Omental fat pad (tissue), 4 donors: ENCODE measurements around the gene MYL3. TPM values are rescaled to one million over a fixed set of nuclear protein-coding genes. Genes with fewer than 3 reads are reported as not detected.

Experiments used
- ATAC-seq: fragments of 150-250 bp; one replicate; pipeline ENCODE4 v1.9.1; 2016; ENCODE audit warnings: mild to moderate bottlenecking, moderate library complexity; ENCODE audit not compliant: low FRiP score
- DNase-seq: peaks from one replicate; pipeline ENCODE4 v3.0.0-alpha.2; 2019; ENCODE audit warnings: low spot score
- total RNA-seq, 4 donors: library from RNA; depleted of rRNA; stranded (reverse); fragments of >200 nt; gene quantifications; one replicate each; pipeline ENCODE4 v1.1.0, GENCODE V29; 2016
- TF ChIP-seq, protein P1 (sequence below), 3 donors: fragments of 450-650 bp; IDR thresholded peaks; one replicate each; pipeline ENCODE4 v1.5.1; 2016 to 2017; ENCODE audit warnings: antibody characterized with exemption in 3 of 3, mild to moderate bottlenecking in 3 of 3, moderate library complexity in 2 of 3

Gene MYL3
- total RNA-seq, 4 donors from 2014 or later, result 3.9 to 11.7 (median 5.0) TPM

DNA sequence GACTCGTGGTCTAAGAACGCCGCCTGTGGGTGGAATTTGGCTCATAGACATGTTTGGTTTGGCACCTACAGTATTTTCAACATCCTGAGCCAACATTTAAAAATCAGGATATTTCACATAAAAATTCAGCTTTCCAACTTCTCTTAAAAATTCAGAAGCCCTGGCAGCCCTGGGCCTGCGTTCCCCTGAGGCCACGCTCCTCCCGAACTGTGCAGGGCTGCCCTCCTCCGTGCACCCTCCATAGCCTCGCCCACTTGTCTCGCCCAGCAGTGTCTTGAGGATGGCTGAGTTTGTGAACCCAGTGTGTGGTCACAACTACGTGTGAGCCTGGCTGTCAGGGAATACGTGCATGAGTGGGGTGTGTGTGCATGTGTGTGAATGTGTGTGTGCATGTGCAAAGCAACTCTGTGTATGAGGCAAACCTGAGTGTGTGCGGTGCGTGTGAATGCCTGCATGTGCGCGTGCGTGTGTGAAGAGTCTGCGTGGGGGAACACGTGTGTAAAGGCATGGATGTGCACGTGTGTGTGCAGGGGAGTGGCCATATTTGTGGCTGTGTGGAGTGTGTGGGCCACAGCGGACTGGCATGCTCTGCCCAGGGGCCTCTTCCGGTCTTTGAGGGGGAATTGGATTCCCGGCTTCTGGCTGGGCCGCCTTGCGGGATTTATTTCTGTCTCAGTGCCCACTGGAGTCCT lies 45.2 kb upstream of the MYL3 start:
- TF ChIP-seq, protein P1, sequence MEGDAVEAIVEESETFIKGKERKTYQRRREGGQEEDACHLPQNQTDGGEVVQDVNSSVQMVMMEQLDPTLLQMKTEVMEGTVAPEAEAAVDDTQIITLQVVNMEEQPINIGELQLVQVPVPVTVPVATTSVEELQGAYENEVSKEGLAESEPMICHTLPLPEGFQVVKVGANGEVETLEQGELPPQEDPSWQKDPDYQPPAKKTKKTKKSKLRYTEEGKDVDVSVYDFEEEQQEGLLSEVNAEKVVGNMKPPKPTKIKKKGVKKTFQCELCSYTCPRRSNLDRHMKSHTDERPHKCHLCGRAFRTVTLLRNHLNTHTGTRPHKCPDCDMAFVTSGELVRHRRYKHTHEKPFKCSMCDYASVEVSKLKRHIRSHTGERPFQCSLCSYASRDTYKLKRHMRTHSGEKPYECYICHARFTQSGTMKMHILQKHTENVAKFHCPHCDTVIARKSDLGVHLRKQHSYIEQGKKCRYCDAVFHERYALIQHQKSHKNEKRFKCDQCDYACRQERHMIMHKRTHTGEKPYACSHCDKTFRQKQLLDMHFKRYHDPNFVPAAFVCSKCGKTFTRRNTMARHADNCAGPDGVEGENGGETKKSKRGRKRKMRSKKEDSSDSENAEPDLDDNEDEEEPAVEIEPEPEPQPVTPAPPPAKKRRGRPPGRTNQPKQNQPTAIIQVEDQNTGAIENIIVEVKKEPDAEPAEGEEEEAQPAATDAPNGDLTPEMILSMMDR (IDR thresholded peaks at IDR 0.05), result no peak
- DNase-seq (no peak), ATAC-seq (no peak)

- ATAC-seq, result no peak
- TF ChIP-seq, protein P1 (IDR thresholded peaks at IDR 0.05), result no peak
Measured at GRCh38 chr3:46907960-46908293, 44.7 kb upstream of the MYL3 start.

DNA sequence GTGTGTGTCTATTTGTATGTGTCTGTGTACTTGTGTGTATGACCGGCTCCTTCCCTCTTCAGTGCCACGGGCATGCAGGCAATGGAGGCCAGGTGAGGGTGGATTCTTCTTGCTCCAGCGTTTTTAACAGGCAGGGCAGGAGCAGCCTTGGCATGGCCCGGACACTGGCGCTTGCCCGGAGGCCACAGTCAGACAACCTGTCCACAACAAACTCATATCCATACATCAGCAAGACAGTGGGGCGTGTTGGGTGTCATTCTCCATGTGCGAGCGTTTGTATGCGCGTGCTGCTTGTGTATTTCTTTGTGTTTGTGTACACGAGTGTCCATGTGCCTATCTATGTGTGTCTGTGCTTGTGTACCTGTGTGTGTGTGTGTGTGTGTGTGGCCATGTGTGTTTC lies 44.0 kb upstream of the MYL3 start:
- ATAC-seq (no peak), DNase-seq (no peak)

More at GRCh38 chr3:46907960-46908293, 44.7 kb upstream of the MYL3 start:
- DNase-seq, result no peak

GRCh38 chr3:46906471-46907058 lies 43.3 kb upstream of the MYL3 start:
- DNase-seq, result no peak

More for the DNA sequence above, 44.0 kb upstream of the MYL3 start:
- TF ChIP-seq, protein P1 (IDR thresholded peaks at IDR 0.05), result no peak

DNA sequence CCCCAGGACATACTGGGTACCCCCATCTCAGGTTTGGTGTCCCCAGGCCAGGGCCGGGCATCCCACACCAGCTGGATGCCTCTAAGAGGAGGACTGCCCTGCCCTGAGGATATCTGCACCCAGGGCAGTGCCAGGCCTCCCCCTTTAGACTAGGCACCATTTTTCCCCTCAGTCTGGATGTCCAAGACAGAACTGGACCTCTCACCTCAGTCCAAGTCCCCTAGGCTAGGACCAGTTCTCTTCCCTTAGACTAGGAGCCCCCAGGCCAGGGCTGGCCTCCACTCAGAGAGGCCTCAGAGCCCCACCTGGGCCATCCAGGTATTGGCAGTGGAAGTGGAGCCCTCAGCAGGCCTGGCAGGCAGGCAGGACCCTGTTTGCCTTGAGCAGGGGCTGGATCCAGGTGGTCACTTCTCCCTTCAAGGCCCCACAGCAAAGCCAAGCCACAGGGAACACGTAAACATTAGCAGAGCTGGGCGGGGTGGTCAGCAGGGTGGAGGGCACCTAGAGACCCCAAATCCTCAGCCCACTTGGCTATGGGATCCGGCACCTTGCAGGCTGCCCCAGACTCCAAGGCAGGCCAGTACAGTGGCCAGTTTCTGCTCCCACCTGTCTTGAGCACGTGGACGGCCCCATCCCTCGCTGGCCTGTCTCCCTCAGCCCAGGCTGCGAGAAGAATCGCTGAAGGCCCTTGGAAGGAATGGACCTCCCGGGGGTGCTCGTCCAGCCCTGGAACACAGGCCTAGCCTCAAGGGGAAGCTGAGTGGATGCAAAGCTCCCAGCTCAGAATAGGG lies 42.6 kb upstream of the MYL3 start:
- DNase-seq (no peak), ATAC-seq (no peak)
- TF ChIP-seq, protein P1 (IDR thresholded peaks at IDR 0.05), result no peak

More at GRCh38 chr3:46906471-46907058, 43.3 kb upstream of the MYL3 start:
- TF ChIP-seq, protein P1 (IDR thresholded peaks at IDR 0.05), result no peak
- no peak for ATAC-seq

DNA sequence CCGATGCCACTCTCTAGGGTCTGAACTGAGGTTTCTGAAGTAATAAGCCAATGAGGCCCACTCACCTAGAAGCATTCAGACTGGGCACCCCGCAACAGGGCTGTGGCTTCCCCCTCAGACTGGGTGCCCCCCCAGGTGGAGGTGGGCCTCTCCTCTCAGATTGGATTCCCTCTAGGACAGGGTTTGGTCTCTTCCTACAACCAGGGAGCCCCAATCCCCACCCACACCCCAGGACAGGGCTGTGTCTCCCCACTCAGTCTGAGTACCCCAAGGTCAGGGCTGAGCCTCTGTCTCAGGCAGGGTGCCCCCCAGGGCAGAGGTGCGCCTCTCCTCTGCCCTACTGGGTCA lies 41.9 kb upstream of the MYL3 start:
- no peak for DNase-seq
- no peak for ATAC-seq
- TF ChIP-seq, protein P1 (IDR thresholded peaks at IDR 0.05), result no peak
